ENCODE results near the gene DUSP1.

GRCh38 chr5:172727551-172727950 is 43.4 kb downstream of the DUSP1 start:
- TF ChIP-seq POLR2AphosphoS5 (IDR thresholded peaks at IDR 0.05; ENCODE audit: low read depth, low read length): no peak
- TF ChIP-seq TAF1 (IDR thresholded peaks at IDR 0.05; ENCODE audit: low read depth, low read length): no peak
- TF ChIP-seq PAX5 (IDR thresholded peaks at IDR 0.05; ENCODE audit: insufficient read depth, low read length, severe bottlenecking): no peak
- TF ChIP-seq POLR2A (IDR thresholded peaks at IDR 0.05; ENCODE audit: low read depth, low read length): no peak
- no peak for TF ChIP-seq SPI1 (IDR thresholded peaks at IDR 0.05; ENCODE audit: low read depth, low read length)

Measured in GM12891 (cell line).